Measurements from ENCODE around the gene STXBP4. TPM values are rescaled to one million over a fixed set of nuclear protein-coding genes. Genes with fewer than 3 reads are reported as not detected.

STXBP4 gene
- total and polyA plus RNA-seq, 4 donors = 5.1 to 22.8 (median 13.7) TPM

DNA sequence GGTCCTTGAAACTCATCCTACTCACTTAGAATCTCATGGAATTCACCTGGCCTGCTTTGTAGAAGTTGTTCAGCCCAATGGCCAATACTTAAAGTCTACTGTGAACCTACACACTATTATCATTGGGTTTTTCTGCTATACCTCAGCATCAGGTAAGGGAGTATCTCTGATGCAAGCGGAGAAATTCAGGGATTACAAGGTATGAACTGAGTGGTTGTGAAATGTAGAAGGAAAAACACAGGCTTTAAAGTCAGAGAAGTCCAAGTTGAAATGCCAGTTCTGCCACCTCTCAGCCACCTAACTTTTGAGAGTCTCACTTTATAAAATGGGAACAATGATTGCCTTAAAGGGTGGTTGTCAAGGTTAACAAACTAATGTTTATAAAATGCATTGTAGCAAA lies 31.1 kb upstream of the STXBP4 start:
- Histone ChIP-seq H3K27ac (ENCODE audit: low read depth, low read length) (no peak overlapping the region), H3K9me3 (ENCODE audit: control insufficient read depth, insufficient read depth, low read length) (no peaks in the 10 kb centered on the region), H3K4me1 (ENCODE audit: control insufficient read depth, insufficient read depth, low read length) (no peaks in the 10 kb centered on the region), H3K4me3 (ENCODE audit: low read depth, low read length) (no peak overlapping the region), H3K36me3 (ENCODE audit: control insufficient read depth, insufficient read depth, low read length) (peaks cover 5% of the 10 kb centered on the region), H3K27me3 (ENCODE audit: control insufficient read depth, insufficient read depth, low read length) (no peaks in the 10 kb centered on the region)
- WGBS (ENCODE audit: insufficient coverage) = no CpG with 5 or more reads among the region's 1 CpG
- no peak for DNase-seq (ENCODE audit: low read depth in 4 of 6, low spot score in 6 of 6)

DNA sequence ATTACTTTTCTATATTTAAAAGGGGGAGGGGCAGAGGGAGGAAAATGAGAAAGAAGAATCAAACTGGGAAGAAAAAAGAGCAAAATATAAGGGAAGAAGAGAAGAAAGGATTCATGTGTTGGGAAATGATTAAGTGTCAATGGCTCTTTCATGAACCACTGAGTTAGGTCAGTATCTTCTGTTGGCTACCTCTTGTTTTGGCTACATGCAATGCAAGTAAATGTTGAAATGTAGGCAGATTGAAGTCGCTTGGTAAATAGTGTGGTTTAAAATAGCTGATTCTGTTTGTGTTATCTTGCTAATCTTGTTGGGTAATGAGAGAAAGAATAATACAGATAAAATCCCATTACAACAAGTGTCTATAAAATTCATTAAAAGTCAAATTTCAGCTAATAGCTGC lies 27.3 kb upstream of the STXBP4 start:
- Histone ChIP-seq H3K27ac (ENCODE audit: low read depth, low read length) (no peak overlapping the region), H3K27me3 (ENCODE audit: control insufficient read depth, insufficient read depth, low read length) (no peaks in the 10 kb centered on the region), H3K9me3 (ENCODE audit: control insufficient read depth, insufficient read depth, low read length) (no peaks in the 10 kb centered on the region), H3K4me1 (ENCODE audit: control insufficient read depth, insufficient read depth, low read length) (no peaks in the 10 kb centered on the region), H3K36me3 (ENCODE audit: control insufficient read depth, insufficient read depth, low read length) (no peaks in the 10 kb centered on the region), H3K4me3 (ENCODE audit: low read depth, low read length) (no peak overlapping the region)
- DNase-seq (ENCODE audit: low read depth in 4 of 6, low spot score in 6 of 6) = no peak
- no CpG with 5 or more reads among the region's 1 CpG for WGBS (ENCODE audit: insufficient coverage)

DNA sequence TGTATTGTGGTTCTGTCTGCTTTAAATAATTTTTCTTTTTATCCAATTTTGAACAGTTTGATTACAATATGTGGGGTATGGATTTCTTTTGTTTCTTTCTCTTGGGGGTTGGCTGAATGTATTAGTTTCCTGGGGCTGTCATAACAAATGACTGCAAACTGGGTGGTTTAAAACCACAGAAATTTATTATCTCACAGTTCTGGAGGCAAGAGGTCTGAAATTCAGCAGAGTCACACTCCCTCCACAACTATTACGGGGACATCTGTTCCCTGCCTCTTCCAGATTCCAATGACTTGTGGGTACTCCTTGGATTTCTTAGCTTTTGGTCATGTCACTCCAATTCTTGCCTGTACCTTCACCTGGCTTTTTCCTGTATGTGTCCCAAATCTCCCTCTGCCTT lies 23.8 kb upstream of the STXBP4 start:
- Histone ChIP-seq H3K27me3 (ENCODE audit: control insufficient read depth, insufficient read depth, low read length) (no peaks in the 10 kb centered on the region), H3K36me3 (ENCODE audit: control insufficient read depth, insufficient read depth, low read length) (no peaks in the 10 kb centered on the region), H3K9me3 (ENCODE audit: control insufficient read depth, insufficient read depth, low read length) (no peaks in the 10 kb centered on the region), H3K27ac (ENCODE audit: low read depth, low read length) (no peak overlapping the region), H3K4me1 (ENCODE audit: control insufficient read depth, insufficient read depth, low read length) (no peaks in the 10 kb centered on the region), H3K4me3 (ENCODE audit: low read depth, low read length) (no peak overlapping the region)
- DNase-seq (ENCODE audit: low read depth in 4 of 6, low spot score in 6 of 6) = no peak
- 100% methylated on average over 1 of the region's 1 CpG for WGBS (ENCODE audit: insufficient coverage)

DNA sequence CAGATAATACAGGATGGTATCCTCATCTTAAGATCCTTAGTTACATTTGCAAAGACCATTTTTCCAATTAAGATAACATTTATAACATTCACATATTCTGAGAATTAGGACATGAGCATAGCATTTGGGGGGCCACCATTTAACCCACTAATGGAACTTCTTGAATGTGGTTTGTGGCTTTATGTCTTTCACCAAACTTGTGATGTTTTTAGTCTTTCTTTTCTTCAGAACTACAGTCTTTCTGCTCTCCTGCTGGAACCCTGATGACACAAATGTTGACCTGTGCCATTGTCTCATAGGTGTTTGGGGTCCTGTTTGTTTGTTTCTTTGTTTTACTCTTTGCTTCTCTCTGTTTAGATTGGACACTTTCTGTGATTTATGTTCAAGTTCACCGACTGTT lies 23.3 kb upstream of the STXBP4 start:
- Histone ChIP-seq H3K27me3 (ENCODE audit: control insufficient read depth, insufficient read depth, low read length) (no peaks in the 10 kb centered on the region), H3K36me3 (ENCODE audit: control insufficient read depth, insufficient read depth, low read length) (no peaks in the 10 kb centered on the region), H3K4me3 (ENCODE audit: low read depth, low read length) (no peak overlapping the region), H3K9me3 (ENCODE audit: control insufficient read depth, insufficient read depth, low read length) (no peaks in the 10 kb centered on the region), H3K4me1 (ENCODE audit: control insufficient read depth, insufficient read depth, low read length) (no peaks in the 10 kb centered on the region), H3K27ac (ENCODE audit: low read depth, low read length) (no peak overlapping the region)
- WGBS (ENCODE audit: insufficient coverage) = no CpG with 5 or more reads among the region's 1 CpG
- DNase-seq (ENCODE audit: low read depth in 4 of 6, low spot score in 6 of 6) = no peak

DNA sequence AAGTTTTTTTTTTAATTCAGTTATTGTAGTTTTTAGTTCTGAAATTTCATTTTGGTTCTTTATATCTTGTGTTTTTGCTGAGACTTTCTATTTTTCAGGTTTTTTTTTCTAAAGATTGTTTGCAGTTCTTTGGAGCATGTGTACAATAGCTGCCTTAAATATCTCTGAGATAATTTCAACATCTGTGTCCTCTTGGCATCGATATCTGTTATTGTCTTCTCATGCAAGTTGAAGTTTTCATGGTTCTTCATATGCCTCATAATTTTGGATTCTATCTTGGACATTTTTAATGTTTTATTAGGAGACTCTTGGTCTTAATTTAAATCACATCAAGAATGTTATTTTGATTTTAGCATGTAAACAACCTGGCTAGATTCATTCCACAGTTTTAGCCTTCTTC lies 22.9 kb upstream of the STXBP4 start:
- no peaks in the 10 kb centered on the region for H3K9me3 ChIP-seq (ENCODE audit: control insufficient read depth, insufficient read depth, low read length)
- WGBS (ENCODE audit: insufficient coverage) = no CpG with 5 or more reads among the region's 1 CpG
- no peak overlapping the region for H3K4me3 ChIP-seq (ENCODE audit: low read depth, low read length)
- H3K4me1 ChIP-seq (ENCODE audit: control insufficient read depth, insufficient read depth, low read length) = no peaks in the 10 kb centered on the region
- no peaks in the 10 kb centered on the region for H3K27me3 ChIP-seq (ENCODE audit: control insufficient read depth, insufficient read depth, low read length)
- no peak overlapping the region for H3K27ac ChIP-seq (ENCODE audit: low read depth, low read length)
- DNase-seq (ENCODE audit: low read depth in 4 of 6, low spot score in 6 of 6) = no peak
- no peaks in the 10 kb centered on the region for H3K36me3 ChIP-seq (ENCODE audit: control insufficient read depth, insufficient read depth, low read length)

DNA sequence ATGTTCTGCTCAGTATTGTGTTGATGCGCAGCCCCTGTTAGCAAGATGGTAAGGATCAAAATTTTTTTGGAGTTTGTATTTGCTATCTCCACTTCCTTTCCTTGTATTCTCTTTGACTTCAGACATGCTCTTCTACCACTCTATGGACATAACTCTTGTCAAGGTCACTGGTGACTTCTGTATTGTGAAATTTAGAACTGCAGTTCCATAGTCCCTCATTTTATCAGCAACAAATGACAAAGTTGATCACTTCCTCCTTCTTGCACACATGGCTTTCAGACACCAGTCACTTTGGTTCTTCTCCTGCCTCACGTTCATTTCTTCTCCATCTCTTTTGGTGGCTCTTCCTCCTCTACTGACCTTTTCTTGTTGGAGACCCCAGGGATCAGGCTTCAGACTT lies 21.2 kb upstream of the STXBP4 start:
- H3K4me3 ChIP-seq (ENCODE audit: low read depth, low read length) = no peak overlapping the region
- no peaks in the 10 kb centered on the region for H3K27me3 ChIP-seq (ENCODE audit: control insufficient read depth, insufficient read depth, low read length)
- WGBS (ENCODE audit: insufficient coverage) = 100% methylated on average over 1 of the region's 2 CpGs
- H3K9me3 ChIP-seq (ENCODE audit: control insufficient read depth, insufficient read depth, low read length) = no peaks in the 10 kb centered on the region
- no peak for DNase-seq (ENCODE audit: low read depth in 4 of 6, low spot score in 6 of 6)
- no peaks in the 10 kb centered on the region for H3K4me1 ChIP-seq (ENCODE audit: control insufficient read depth, insufficient read depth, low read length)
- H3K27ac ChIP-seq (ENCODE audit: low read depth, low read length) = no peak overlapping the region
- no peaks in the 10 kb centered on the region for H3K36me3 ChIP-seq (ENCODE audit: control insufficient read depth, insufficient read depth, low read length)

DNA sequence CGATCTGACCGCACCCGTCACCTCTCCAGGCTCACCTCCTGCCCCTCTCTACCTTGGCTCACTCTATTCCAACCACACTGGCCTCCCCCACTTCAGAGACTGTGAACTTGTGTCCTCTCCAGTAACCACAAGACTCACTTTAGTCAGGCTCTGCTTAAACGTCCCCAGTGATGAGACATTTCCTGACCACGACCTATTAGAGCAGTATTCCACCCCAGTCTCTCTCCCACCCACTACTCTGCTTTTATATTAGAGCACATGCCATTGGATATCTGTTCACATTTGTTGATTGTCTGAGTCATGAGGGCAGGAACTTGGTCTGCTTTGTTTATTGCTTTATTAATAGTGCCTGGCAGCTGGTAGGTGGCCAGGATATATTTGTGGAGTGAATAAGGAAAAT lies 20.2 kb upstream of the STXBP4 start:
- H3K4me1 ChIP-seq (ENCODE audit: control insufficient read depth, insufficient read depth, low read length) = no peaks in the 10 kb centered on the region
- H3K36me3 ChIP-seq (ENCODE audit: control insufficient read depth, insufficient read depth, low read length) = peaks cover 4% of the 10 kb centered on the region
- H3K27me3 ChIP-seq (ENCODE audit: control insufficient read depth, insufficient read depth, low read length) = no peaks in the 10 kb centered on the region
- 79% methylated on average over 3 of the region's 5 CpGs for WGBS (ENCODE audit: insufficient coverage)
- no peaks in the 10 kb centered on the region for H3K9me3 ChIP-seq (ENCODE audit: control insufficient read depth, insufficient read depth, low read length)
- H3K4me3 ChIP-seq (ENCODE audit: low read depth, low read length) = no peak overlapping the region
- H3K27ac ChIP-seq (ENCODE audit: low read depth, low read length) = no peak overlapping the region
- no peak for DNase-seq (ENCODE audit: low read depth in 4 of 6, low spot score in 6 of 6)

DNA sequence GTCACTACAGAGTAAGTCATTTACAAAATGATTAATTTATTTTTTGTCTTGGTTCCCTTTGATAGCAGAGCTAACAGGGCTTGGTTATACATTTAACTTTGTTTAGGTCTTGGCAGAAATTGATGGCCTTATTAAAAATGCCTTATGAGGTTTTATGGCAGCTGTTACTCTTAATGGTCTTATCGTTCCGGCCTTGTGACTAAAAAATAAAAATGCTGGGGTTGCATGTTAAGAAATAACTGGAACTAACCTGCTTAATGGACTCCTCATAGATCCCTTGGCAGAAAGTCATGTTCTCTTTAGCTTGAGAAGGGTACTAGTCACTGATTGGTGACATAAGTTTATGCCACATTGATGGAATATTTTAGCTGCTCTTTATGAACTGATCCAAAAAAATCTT lies 18.4 kb upstream of the STXBP4 start:
- H3K9me3 ChIP-seq (ENCODE audit: control insufficient read depth, insufficient read depth, low read length) = no peaks in the 10 kb centered on the region
- peak in 1 of 6 donors; percentile 3 for DNase-seq (ENCODE audit: low read depth in 4 of 6, low spot score in 6 of 6)
- no peaks in the 10 kb centered on the region for H3K4me1 ChIP-seq (ENCODE audit: control insufficient read depth, insufficient read depth, low read length)
- H3K4me3 ChIP-seq (ENCODE audit: low read depth, low read length) = no peak overlapping the region
- no CpG with 5 or more reads among the region's 2 CpGs for WGBS (ENCODE audit: insufficient coverage)
- H3K27ac ChIP-seq (ENCODE audit: low read depth, low read length) = no peak overlapping the region
- no peaks in the 10 kb centered on the region for H3K27me3 ChIP-seq (ENCODE audit: control insufficient read depth, insufficient read depth, low read length)
- peaks cover 6% of the 10 kb centered on the region for H3K36me3 ChIP-seq (ENCODE audit: control insufficient read depth, insufficient read depth, low read length)

DNA sequence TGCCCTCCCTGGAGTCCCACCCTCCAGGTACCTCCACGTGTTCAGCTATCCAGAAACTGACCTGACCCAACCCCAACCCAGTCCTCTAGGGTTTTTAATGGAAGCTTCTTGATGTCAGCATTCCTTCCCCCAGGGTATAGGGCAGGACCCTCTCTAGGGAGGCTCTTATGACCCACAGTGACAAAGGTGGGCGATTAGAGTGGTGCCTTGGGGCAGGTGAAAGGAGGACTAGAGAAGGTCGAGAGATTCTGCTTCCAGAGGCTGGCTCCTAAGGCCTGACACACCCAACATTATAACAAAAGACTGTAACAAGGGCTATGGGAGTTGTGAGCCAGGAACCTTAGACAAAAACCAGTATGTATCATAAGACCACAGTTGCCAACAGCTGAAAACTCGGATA lies 17.3 kb upstream of the STXBP4 start:
- Histone ChIP-seq H3K27me3 (ENCODE audit: control insufficient read depth, insufficient read depth, low read length) (no peaks in the 10 kb centered on the region), H3K9me3 (ENCODE audit: control insufficient read depth, insufficient read depth, low read length) (no peaks in the 10 kb centered on the region), H3K27ac (ENCODE audit: low read depth, low read length) (no peak overlapping the region), H3K4me1 (ENCODE audit: control insufficient read depth, insufficient read depth, low read length) (no peaks in the 10 kb centered on the region), H3K4me3 (ENCODE audit: low read depth, low read length) (no peak overlapping the region), H3K36me3 (ENCODE audit: control insufficient read depth, insufficient read depth, low read length) (peaks cover 6% of the 10 kb centered on the region)
- WGBS (ENCODE audit: insufficient coverage) = no CpG with 5 or more reads among the region's 4 CpGs
- DNase-seq (ENCODE audit: low read depth in 4 of 6, low spot score in 6 of 6) = no peak

DNA sequence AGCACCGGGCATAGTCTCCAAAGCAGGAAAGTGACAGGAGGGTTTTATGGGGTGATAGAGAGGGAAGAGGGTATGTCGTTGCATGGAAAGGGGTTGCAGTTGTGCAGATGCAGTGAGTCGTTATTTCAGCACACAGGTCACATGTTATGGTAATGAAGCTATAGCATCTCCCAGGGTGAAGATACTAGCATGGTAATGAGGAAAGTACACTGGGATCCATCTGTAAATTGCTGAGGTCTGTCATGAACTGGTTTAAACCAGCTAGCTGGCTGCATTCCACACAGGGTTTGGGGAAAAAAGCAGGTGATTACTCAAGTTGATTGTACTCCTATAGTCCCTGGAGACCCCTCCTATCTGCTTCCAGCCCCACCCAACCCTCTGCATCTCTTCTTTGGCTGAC lies 11.8 kb upstream of the STXBP4 start:
- Histone ChIP-seq H3K27me3 (ENCODE audit: control insufficient read depth, insufficient read depth, low read length) (no peaks in the 10 kb centered on the region), H3K27ac (ENCODE audit: low read depth, low read length) (no peak overlapping the region), H3K36me3 (ENCODE audit: control insufficient read depth, insufficient read depth, low read length) (peaks cover 18% of the 10 kb centered on the region), H3K4me1 (ENCODE audit: control insufficient read depth, insufficient read depth, low read length) (no peaks in the 10 kb centered on the region), H3K4me3 (ENCODE audit: low read depth, low read length) (no peak overlapping the region), H3K9me3 (ENCODE audit: control insufficient read depth, insufficient read depth, low read length) (no peaks in the 10 kb centered on the region)
- 27% methylated on average over 2 of the region's 3 CpGs for WGBS (ENCODE audit: insufficient coverage)
- DNase-seq (ENCODE audit: low read depth in 4 of 6, low spot score in 6 of 6) = peak in 1 of 6 donors; percentile 59
